ENCODE measurements around the gene MTRF1L. TPM values are rescaled to one million over a fixed set of nuclear protein-coding genes. Genes with fewer than 3 reads are reported as not detected.

The MTRF1L gene
- total and polyA plus RNA-seq, 2 of the 13 experiments (the other 11 are each of a cell fraction or from before 2014, with no cell fraction given) = 17.6 to 28.7 TPM

DNA sequence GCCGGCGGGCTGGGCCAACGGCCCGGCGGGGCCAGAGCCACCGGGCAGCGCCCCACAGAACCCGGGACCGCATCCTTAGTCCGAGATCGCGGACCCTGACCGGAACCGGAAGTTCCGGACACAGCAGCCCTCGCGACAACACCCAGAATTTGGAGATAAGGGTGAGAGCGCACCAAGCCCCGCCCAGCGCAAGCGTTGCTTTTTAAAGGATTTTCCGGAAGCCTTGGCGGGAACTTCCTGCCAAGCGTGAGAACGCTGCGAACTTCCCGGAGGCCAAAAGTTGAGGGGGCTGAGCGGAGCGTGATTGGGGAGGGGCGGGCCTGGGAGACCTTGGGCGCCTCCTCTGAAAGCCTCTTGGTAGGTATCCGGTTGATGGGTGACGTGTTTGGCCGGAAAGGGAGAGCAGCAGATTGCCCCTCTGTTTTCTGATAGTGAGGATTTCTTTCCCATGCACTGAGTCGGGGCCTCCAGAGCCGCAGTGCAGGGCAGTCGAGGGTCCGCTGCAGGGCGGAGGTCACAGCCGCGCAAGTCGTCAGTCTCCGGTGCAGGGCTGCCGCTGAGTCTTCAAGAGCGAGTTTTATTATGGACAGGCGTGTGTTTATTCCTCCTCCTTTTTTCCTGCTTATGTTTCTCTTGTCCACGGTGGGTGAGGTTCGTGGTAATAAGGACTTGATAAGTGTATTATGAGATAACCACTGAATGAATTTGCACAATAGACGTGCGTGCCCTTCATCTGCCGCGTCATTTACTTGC, at the start of gene MTRF1L (continued):
- TF ChIP-seq ZNF609 (CRISPR knock-in tag; IDR thresholded peaks at IDR 0.05; ENCODE audit: borderline replicate concordance) (peak; percentile 35; the same call in 1 of the 2 replicates), TSC22D2 (CRISPR knock-in tag; IDR thresholded peaks at IDR 0.05; ENCODE audit: borderline replicate concordance) (0 out of 2 replicates have a peak, but pooled peaks have one; percentile 84), POLR2AphosphoS2 (IDR thresholded peaks at IDR 0.05; ENCODE audit: low read depth, low read length) (no peak), CENPX (CRISPR knock-in tag; IDR thresholded peaks at IDR 0.05) (no peak), ZNF205 (CRISPR knock-in tag; IDR thresholded peaks at IDR 0.05) (no peak), DR1 (CRISPR knock-in tag; IDR thresholded peaks at IDR 0.05) (peak; percentile 92), MYC (CRISPR knock-in tag; IDR thresholded peaks at IDR 0.05; ENCODE audit: borderline replicate concordance) (peak; percentile 58), STAG1 (CRISPR knock-in tag; IDR thresholded peaks at IDR 0.05) (no peak), ZFAT (CRISPR knock-in tag; conservative IDR thresholded peaks at IDR 0.05) (no peak), POLR2A (IDR thresholded peaks at IDR 0.05; ENCODE audit: insufficient read depth in 1 of 2, low read depth in 2 of 2, low read length in 2 of 2) (peak; percentile 53 to 70; a peak in 3 of 4 replicates), MNT (IDR thresholded peaks at IDR 0.05) (peak; percentile 46; the same call in 1 of the 2 replicates), ZFYVE20 (CRISPR knock-in tag; IDR thresholded peaks at IDR 0.05; ENCODE audit: borderline replicate concordance, low read depth) (no peak), ZNF557 (CRISPR knock-in tag; IDR thresholded peaks at IDR 0.05) (no peak), FOSL1 (CRISPR knock-in tag; IDR thresholded peaks at IDR 0.05; ENCODE audit: borderline replicate concordance) (peak; percentile 26; the same call in 1 of the 2 replicates), CERS6 (CRISPR knock-in tag; IDR thresholded peaks at IDR 0.05) (no peak), RAD21 (CRISPR knock-in tag; IDR thresholded peaks at IDR 0.05) (0 out of 2 replicates have a peak, but pooled peaks have one; percentile 25)

Measured in HepG2 (cell line).